ENCODE results near the gene ADGRL2. TPM values are rescaled to one million over a fixed set of nuclear protein-coding genes. Genes with fewer than 3 reads are reported as not detected.
"Not testable (repeated sequence)": the region's sequence is repeated elsewhere in the genome, so short reads cannot be mapped to it uniquely, and the experiment has no call there.

Gene ADGRL2
- total and polyA plus RNA-seq, 8 donors = 5.6 to 21.6 (median 12.4) TPM

- intact Hi-C loops (cut with DNase I) = no loop called here
- no peak overlapping the region for H3K4me3 ChIP-seq
- no peaks in the 10 kb centered on the region for H3K36me3 ChIP-seq
- H3K27me3 ChIP-seq = no peaks in the 10 kb centered on the region
- 90 to 93% methylated on average over 1 of the region's 1 CpG for WGBS, 2 donors
- FAIRE-seq = no peak
- DNase-seq = no peak
- H3K4me1 ChIP-seq = peaks cover 0 to 31% (median 19%) of the 10 kb centered on the region in 3 donors
- H3K9me3 ChIP-seq = no peaks in the 10 kb centered on the region
- H3K27ac ChIP-seq = no peak overlapping the region
- no peak for TF ChIP-seq CTCF (IDR thresholded peaks at IDR 0.05)
- ATAC-seq = no peak
Observed at GRCh38 chr1:81880781-81881180, 80.0 kb downstream of the ADGRL2 start.

- FAIRE-seq (no peak), ATAC-seq (no peak), DNase-seq (no peak)
- Histone ChIP-seq H3K36me3 (no peaks in the 10 kb centered on the region), H3K9me3 (no peaks in the 10 kb centered on the region), H3K27me3 (no peaks in the 10 kb centered on the region), H3K27ac (no peak overlapping the region), H3K4me3 (no peak overlapping the region), H3K4me1 (peaks cover 0 to 7% (median 4%) of the 10 kb centered on the region in 3 donors)
- no peak for TF ChIP-seq CTCF (IDR thresholded peaks at IDR 0.05)
- 78 to 83% methylated on average over 4 of the region's 4 CpGs for WGBS, 2 donors
- intact Hi-C loops (cut with DNase I) = no loop called here
Observed at GRCh38 chr1:81885291-81885690, 84.6 kb downstream of the ADGRL2 start.

GRCh38 chr1:81886292-81886691, 85.6 kb downstream of the ADGRL2 start:
- H3K27me3 ChIP-seq; H3K27ac ChIP-seq; FAIRE-seq; H3K36me3 ChIP-seq; H3K9me3 ChIP-seq; H3K4me3 ChIP-seq; intact Hi-C loops (cut with DNase I); DNase-seq; H3K4me1 ChIP-seq; ATAC-seq: not testable (repeated sequence)
- 82 to 86% methylated on average over 6 of the region's 6 CpGs for WGBS, 2 donors

- ATAC-seq (no peak), FAIRE-seq (no peak), DNase-seq (no peak)
- intact Hi-C loops (cut with DNase I) = no loop called here
- 80 to 87% methylated on average over 5 of the region's 5 CpGs for WGBS, 2 donors
- H3K9me3 ChIP-seq = no peaks in the 10 kb centered on the region
- TF ChIP-seq CTCF (IDR thresholded peaks at IDR 0.05) = no peak
- H3K4me1 ChIP-seq = no peaks in the 10 kb centered on the region
- no peak overlapping the region for H3K4me3 ChIP-seq
- H3K36me3 ChIP-seq = no peaks in the 10 kb centered on the region
- no peak overlapping the region for H3K27ac ChIP-seq
- no peaks in the 10 kb centered on the region for H3K27me3 ChIP-seq
Observed at GRCh38 chr1:81887421-81888144, 86.8 kb downstream of the ADGRL2 start.

GRCh38 chr1:81889166-81889565, 88.4 kb downstream of the ADGRL2 start:
- Histone ChIP-seq H3K36me3 (no peaks in the 10 kb centered on the region), H3K9me3 (no peaks in the 10 kb centered on the region), H3K27me3 (no peaks in the 10 kb centered on the region), H3K27ac (no peak overlapping the region), H3K4me3 (no peak overlapping the region), H3K4me1 (no peaks in the 10 kb centered on the region)
- intact Hi-C loops (cut with DNase I) = no loop called here
- 85 to 94% methylated on average over 4 of the region's 4 CpGs for WGBS, 2 donors
- ATAC-seq (no peak), DNase-seq (no peak), FAIRE-seq (no peak)
- no peak for TF ChIP-seq CTCF (IDR thresholded peaks at IDR 0.05)

Data from pancreas (tissue), 10 donors.